ENCODE data around the gene B3GNT2. TPM values are rescaled to one million over a fixed set of nuclear protein-coding genes. Genes with fewer than 3 reads are reported as not detected.

B3GNT2 gene
- total and polyA plus RNA-seq, 2 donors (not counting 1 experiment from before 2014, with no cell fraction given), result 14.3 to 24.6 TPM

DNA sequence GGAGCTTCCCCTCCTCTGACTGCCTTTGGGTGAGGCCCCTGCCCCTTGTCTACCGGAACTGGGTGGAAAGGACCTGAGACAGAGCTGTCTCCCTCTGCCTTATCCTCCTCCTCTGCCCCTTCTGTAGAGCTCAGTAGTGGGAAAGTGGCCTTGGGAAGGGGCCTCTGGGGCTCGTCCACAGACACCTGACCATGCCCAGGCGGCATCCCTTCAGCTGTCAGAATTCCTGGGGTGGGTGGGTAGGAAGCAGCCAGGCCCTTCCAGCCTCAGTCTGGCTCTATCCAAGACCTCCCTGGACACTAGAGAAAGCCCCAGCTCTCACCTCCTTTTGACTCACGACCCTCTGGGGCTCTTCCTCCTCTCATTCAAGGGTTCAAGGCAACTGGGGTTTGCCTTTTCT is 35.6 kb downstream of the B3GNT2 start:
- no peak overlapping the region for H3K4me2 ChIP-seq (replicated peaks; ENCODE audit: low read depth, low read length, poor library complexity, severe bottlenecking)
- intact Hi-C loops (cut with micrococcal nuclease), result no loop called here
- no peaks in the 10 kb centered on the region for H3K36me3 ChIP-seq (replicated peaks in 1 of 2; ENCODE audit: control extremely low read depth in 1 of 2, control insufficient read depth in 1 of 2, extremely low read depth in 1 of 2, insufficient read depth in 2 of 2, low read length in 1 of 2)
- H2AFZ ChIP-seq (ENCODE audit: insufficient read depth, low read depth, low read length, poor library complexity, severe bottlenecking), result no peak overlapping the region
- POLR2A ChIA-PET, result no interaction called here
- H3K9me3 ChIP-seq (ENCODE audit: control extremely low read depth in 1 of 3, control insufficient read depth in 2 of 3, insufficient read depth in 1 of 3, low read length in 2 of 3), result no peaks in the 10 kb centered on the region
- CTCF ChIA-PET, result interaction anchor here (0.8 kb wide), 1 partner anchor 10 kb away, joined by 3 read pairs; no protein-coding TSS in a partner anchor
- no peak overlapping the region for H3K4me3 Mint-ChIP-seq
- no peaks in the 10 kb centered on the region for H3K79me2 ChIP-seq (ENCODE audit: control insufficient read depth, insufficient read depth, low read length)
- no peaks in the 10 kb centered on the region for H3K4me1 ChIP-seq (ENCODE audit: control insufficient read depth in 2 of 2, insufficient read depth in 2 of 2, low read length in 2 of 2)
- peaks cover 15% of the 10 kb centered on the region for H3K4me1 Mint-ChIP-seq
- no peak overlapping the region for H3K27ac Mint-ChIP-seq
- H3K27me3 Mint-ChIP-seq, result no peaks in the 10 kb centered on the region
- no peaks in the 10 kb centered on the region for H3K9me3 Mint-ChIP-seq (ENCODE audit: insufficient read depth)
- WGBS (ENCODE audit: insufficient coverage), result 100% methylated on average over 1 of the region's 4 CpGs
- no peak overlapping the region for H3K27ac ChIP-seq (ENCODE audit: low read length in 2 of 2)
- DNase-seq (no peak), ATAC-seq (ENCODE audit: low read depth) (no peak)
- no peaks in the 10 kb centered on the region for H3K27me3 ChIP-seq (replicated peaks in 1 of 4; ENCODE audit: control extremely low read depth in 1 of 4, control insufficient read depth in 3 of 4, insufficient read depth in 4 of 4, low read length in 3 of 4)
- TF ChIP-seq EZH2 (IDR thresholded peaks at IDR 0.05; ENCODE audit: borderline replicate concordance, insufficient read depth, low read depth, low read length, poor library complexity, severe bottlenecking) (no peak), CTCF (IDR thresholded peaks at IDR 0.05) (no peak)
- no peak overlapping the region for H3K4me3 ChIP-seq (ENCODE audit: control extremely low read depth in 1 of 5, extremely low read depth in 1 of 5, insufficient read depth in 1 of 5, low read depth in 2 of 5, low read length in 4 of 5)
- no peak overlapping the region for H3K9ac ChIP-seq (ENCODE audit: low read length)
- peaks cover 10% of the 10 kb centered on the region for H4K20me1 ChIP-seq (ENCODE audit: control insufficient read depth, insufficient read depth, low read length, poor library complexity, severe bottlenecking)

GRCh38 chr2:62234755-62235655 is 39.1 kb downstream of the B3GNT2 start:
- ChIA-PET POLR2A (no interaction called here), CTCF (no interaction called here)
- Histone ChIP-seq H3K4me3 (ENCODE audit: control extremely low read depth in 1 of 5, extremely low read depth in 1 of 5, insufficient read depth in 1 of 5, low read depth in 2 of 5, low read length in 4 of 5) (no peak overlapping the region), H3K79me2 (ENCODE audit: control insufficient read depth, insufficient read depth, low read length) (no peaks in the 10 kb centered on the region), H2AFZ (ENCODE audit: insufficient read depth, low read depth, low read length, poor library complexity, severe bottlenecking) (no peak overlapping the region), H3K9ac (ENCODE audit: low read length) (no peak overlapping the region), H3K36me3 (replicated peaks in 1 of 2; ENCODE audit: control extremely low read depth in 1 of 2, control insufficient read depth in 1 of 2, extremely low read depth in 1 of 2, insufficient read depth in 2 of 2, low read length in 1 of 2) (no peaks in the 10 kb centered on the region), H3K27me3 (replicated peaks in 1 of 4; ENCODE audit: control extremely low read depth in 1 of 4, control insufficient read depth in 3 of 4, insufficient read depth in 4 of 4, low read length in 3 of 4) (no peaks in the 10 kb centered on the region), H3K4me2 (replicated peaks; ENCODE audit: low read depth, low read length, poor library complexity, severe bottlenecking) (no peak overlapping the region), H3K4me1 (ENCODE audit: control insufficient read depth in 2 of 2, insufficient read depth in 2 of 2, low read length in 2 of 2) (no peaks in the 10 kb centered on the region), H3K9me3 (ENCODE audit: control extremely low read depth in 1 of 3, control insufficient read depth in 2 of 3, insufficient read depth in 1 of 3, low read length in 2 of 3) (no peaks in the 10 kb centered on the region), H4K20me1 (ENCODE audit: control insufficient read depth, insufficient read depth, low read length, poor library complexity, severe bottlenecking) (no peaks in the 10 kb centered on the region), H3K27ac (ENCODE audit: low read length in 2 of 2) (no peak overlapping the region)
- DNase-seq, result no peak
- no peak overlapping the region for H3K4me3 Mint-ChIP-seq
- no peaks in the 10 kb centered on the region for H3K27me3 Mint-ChIP-seq
- intact Hi-C loops (cut with micrococcal nuclease), result no loop called here
- TF ChIP-seq CTCF (IDR thresholded peaks at IDR 0.05) (no peak), EZH2 (IDR thresholded peaks at IDR 0.05; ENCODE audit: borderline replicate concordance, insufficient read depth, low read depth, low read length, poor library complexity, severe bottlenecking) (no peak)
- H3K4me1 Mint-ChIP-seq, result peaks cover 8% of the 10 kb centered on the region
- H3K27ac Mint-ChIP-seq, result no peak overlapping the region
- 83% methylated on average over 14 of the region's 16 CpGs for WGBS (ENCODE audit: insufficient coverage)
- H3K9me3 Mint-ChIP-seq (ENCODE audit: insufficient read depth), result no peaks in the 10 kb centered on the region
- no peak for ATAC-seq (ENCODE audit: low read depth)

Measured in B cell (primary cell).